WERI-Rb-1 (cell line): ENCODE results near the gene C17orf67.
A peak's percentile ranks its signal among the peaks of the same experiment; 100 is the strongest.

ENCODE experiments used
- DNase-seq: peaks from one replicate; pipeline ENCODE4 v3.0.0-alpha.2; 2020
- H3K27ac ChIP-seq: fragments of 250-450 bp; sonication (Bioruptor Pico); 2 replicates; pipeline ENCODE4 v1.5.1; 2020; ENCODE audit warnings: mild to moderate bottlenecking, moderate library complexity
- H3K27me3 ChIP-seq: fragments of 250-450 bp; sonication (Bioruptor Pico); 2 replicates; pipeline ENCODE4 v1.5.1; 2021; ENCODE audit warnings: mild to moderate bottlenecking, low read depth, moderate library complexity; ENCODE audit not compliant: insufficient read depth, severe bottlenecking
- H3K36me3 ChIP-seq: fragments of 250-450 bp; sonication (Bioruptor Pico); 2 replicates; pipeline ENCODE4 v1.5.1; 2020; ENCODE audit warnings: mild to moderate bottlenecking, moderate library complexity
- H3K4me3 ChIP-seq: 2 replicates; pipeline ENCODE4 v1.5.1; 2011; ENCODE audit warnings: low read depth, mild to moderate bottlenecking, control low read depth, low read length
- H3K9me3 ChIP-seq: fragments of 250-450 bp; sonication (Bioruptor Pico); 2 replicates; pipeline ENCODE4 v1.5.1; 2021; ENCODE audit warnings: mild to moderate bottlenecking, moderate library complexity; ENCODE audit not compliant: severe bottlenecking
- TF ChIP-seq, protein P1 (sequence below): IDR thresholded peaks from 2 replicates; pipeline ENCODE4 v1.5.1; 2011; ENCODE audit warnings: low read depth, mild to moderate bottlenecking, control low read depth, inconsistent platforms, low read length

The C17orf67 gene

DNA sequence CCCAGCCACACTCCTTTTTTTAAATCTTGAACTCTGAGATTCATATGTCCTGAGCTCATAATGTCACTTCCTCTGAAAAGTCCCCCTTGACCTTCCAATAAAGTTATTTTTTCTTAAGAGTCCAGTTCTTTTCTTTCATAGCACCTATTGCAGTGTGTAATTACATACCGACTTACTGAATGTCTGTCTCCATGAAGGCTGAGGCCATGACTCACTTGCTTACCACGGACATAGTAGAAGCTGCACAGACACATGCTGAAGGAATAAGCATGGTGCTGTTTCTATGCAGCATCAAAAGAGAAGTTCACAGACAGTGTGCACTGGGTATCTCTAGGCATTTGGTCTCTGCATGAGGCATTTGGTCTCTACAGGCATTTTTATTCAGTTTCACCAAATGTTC lies 77.2 kb downstream of the C17orf67 start:
- Histone ChIP-seq H3K27ac (no peak overlapping the region), H3K36me3 (no peaks in the 10 kb centered on the region), H3K27me3 (peaks cover 56% of the 10 kb centered on the region), H3K4me3 (no peak overlapping the region), H3K9me3 (no peaks in the 10 kb centered on the region)
- TF ChIP-seq, protein P1, sequence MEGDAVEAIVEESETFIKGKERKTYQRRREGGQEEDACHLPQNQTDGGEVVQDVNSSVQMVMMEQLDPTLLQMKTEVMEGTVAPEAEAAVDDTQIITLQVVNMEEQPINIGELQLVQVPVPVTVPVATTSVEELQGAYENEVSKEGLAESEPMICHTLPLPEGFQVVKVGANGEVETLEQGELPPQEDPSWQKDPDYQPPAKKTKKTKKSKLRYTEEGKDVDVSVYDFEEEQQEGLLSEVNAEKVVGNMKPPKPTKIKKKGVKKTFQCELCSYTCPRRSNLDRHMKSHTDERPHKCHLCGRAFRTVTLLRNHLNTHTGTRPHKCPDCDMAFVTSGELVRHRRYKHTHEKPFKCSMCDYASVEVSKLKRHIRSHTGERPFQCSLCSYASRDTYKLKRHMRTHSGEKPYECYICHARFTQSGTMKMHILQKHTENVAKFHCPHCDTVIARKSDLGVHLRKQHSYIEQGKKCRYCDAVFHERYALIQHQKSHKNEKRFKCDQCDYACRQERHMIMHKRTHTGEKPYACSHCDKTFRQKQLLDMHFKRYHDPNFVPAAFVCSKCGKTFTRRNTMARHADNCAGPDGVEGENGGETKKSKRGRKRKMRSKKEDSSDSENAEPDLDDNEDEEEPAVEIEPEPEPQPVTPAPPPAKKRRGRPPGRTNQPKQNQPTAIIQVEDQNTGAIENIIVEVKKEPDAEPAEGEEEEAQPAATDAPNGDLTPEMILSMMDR, result no peak
- DNase-seq, result no peak

DNA sequence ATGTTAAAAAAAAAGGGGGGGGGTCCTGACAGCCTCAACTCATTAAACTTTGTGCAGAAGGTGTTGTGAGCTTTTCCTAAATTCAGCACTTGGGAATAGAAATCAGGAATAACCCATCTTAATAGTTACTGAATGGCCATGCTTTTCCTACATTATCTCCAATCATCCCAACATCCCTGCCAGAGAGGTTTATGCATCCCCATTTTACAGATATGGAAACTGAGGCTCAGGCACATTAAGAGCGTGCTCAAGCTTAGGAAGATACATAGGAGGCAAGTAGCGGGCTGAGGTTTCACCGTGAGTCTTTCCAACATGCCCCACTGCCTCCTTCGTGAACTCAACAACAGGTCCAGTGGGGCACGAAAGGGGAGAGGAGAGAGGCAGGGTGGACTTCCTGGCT lies 78.4 kb downstream of the C17orf67 start:
- Histone ChIP-seq H3K9me3 (no peaks in the 10 kb centered on the region), H3K36me3 (no peaks in the 10 kb centered on the region), H3K4me3 (no peak overlapping the region), H3K27ac (no peak overlapping the region), H3K27me3 (peaks cover 56% of the 10 kb centered on the region)
- TF ChIP-seq, protein P1, result no peak
- no peak for DNase-seq

DNA sequence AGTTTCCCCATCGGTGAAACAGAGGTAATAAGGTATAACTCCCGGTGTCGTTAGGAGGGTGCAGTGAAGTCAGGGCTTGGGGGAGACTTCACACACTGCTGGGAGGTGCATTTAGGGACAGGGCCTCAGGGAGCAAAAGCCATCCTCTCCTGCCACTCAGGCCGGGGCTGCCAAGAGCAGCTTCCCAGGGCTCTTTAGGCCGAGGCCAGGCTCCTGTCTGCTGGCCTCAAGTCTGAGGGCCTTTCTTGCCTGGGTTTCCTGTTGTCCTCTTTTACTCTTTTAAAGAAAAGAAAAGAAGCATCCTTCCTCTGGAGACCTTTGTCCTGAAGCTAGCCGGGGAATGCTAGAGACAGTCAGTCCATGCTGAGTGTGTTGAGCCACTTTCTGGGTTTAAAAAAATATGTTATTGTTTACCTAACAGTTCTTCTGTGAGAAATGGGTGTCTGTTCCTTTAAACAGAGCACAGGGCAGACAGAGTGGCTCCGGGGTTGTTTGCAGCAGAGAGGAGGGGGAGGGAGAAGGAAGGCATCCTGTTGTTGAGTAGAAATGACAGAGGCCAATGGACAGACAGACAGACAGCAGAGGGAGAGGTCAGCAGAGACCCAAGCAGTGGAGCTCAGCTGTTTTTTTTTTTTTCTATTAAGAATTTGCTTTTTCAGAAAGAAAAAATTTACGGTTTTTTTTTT lies 79.1 kb downstream of the C17orf67 start:
- Histone ChIP-seq H3K27me3 (peaks cover 51% of the 10 kb centered on the region), H3K4me3 (no peak overlapping the region), H3K9me3 (no peaks in the 10 kb centered on the region), H3K36me3 (no peaks in the 10 kb centered on the region), H3K27ac (no peak overlapping the region)
- no peak for DNase-seq
- TF ChIP-seq, protein P1, result no peak

DNA sequence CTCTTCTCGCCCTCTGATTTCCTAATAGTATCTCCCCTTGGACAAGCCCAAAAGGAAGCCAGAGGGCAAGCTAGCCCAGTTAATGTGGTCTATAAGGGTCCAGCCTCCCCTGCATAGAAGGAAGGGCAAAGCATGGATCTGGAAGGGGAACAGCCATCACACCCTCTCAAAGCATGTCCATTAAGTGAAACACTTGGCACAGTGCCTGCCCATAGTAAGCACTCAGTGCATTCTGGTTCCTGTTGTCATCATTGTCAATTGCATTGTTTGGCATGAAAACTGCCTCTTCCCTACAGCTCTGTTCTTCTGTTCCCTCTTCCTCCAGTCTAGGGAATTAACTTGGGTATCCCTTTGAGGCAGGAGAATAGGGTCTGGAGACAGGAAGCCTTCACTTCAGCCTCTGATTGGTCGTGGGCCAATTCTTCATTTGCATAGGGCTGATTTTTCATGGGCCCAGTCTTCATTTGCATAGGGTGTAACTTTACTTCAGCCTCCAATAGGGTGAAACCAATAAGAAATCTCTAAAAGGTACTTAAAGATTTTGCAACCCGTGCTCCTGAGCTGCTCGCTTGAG lies 81.4 kb downstream of the C17orf67 start:
- H3K27ac ChIP-seq, result no peak overlapping the region
- TF ChIP-seq, protein P1, result no peak
- H3K36me3 ChIP-seq, result no peaks in the 10 kb centered on the region
- H3K4me3 ChIP-seq, result no peak overlapping the region
- no peak for DNase-seq
- no peaks in the 10 kb centered on the region for H3K9me3 ChIP-seq
- H3K27me3 ChIP-seq, result peaks cover 52% of the 10 kb centered on the region

DNA sequence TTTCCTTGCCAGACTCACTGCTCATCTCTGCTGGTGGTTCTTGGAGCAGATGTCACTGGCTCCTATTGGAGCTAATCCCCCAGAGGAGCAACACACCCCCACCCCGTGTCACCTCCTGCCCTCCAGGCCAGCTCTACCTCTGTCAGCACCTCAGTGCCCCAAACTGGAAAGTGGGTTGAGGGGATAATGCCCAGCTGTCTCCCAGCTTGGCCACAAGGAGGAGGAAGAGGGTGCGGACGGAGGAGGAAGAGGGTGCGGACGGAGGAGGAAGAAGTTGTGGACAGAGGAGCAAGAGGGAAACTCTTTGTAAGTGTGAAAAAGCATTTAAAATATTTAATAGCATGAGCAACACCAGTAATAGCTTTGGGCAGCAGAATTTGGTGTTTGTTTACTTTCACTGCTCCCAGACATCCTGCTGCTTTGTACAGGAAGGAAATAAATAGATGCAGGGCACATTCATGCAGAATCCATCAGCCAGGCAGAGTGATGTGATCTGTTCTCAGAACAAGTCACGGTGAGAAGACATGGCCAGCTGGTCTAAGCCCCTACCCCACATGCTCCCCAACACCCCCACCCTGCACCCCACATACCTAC lies 82.5 kb downstream of the C17orf67 start:
- DNase-seq, result peak; percentile 34
- H3K27me3 ChIP-seq, result peaks cover 41% of the 10 kb centered on the region
- H3K27ac ChIP-seq, result no peak overlapping the region
- H3K36me3 ChIP-seq, result no peaks in the 10 kb centered on the region
- TF ChIP-seq, protein P1, result no peak
- H3K9me3 ChIP-seq, result no peaks in the 10 kb centered on the region
- H3K4me3 ChIP-seq, result no peak overlapping the region
